ENCODE results near the gene IL17RD. TPM values are rescaled to one million over a fixed set of nuclear protein-coding genes. Genes with fewer than 3 reads are reported as not detected.

The IL17RD gene
- total and polyA plus RNA-seq, 2 donors from 2014 or later = 4.4 to 18.9 TPM

- DNase-seq (no peak), FAIRE-seq (no peak)
- intact Hi-C loops (cut with DNase I) = no loop called here
- H3K9me3 ChIP-seq (ENCODE audit: control insufficient read depth in 2 of 3, insufficient read depth in 1 of 3, low read length in 3 of 3) = no peaks in the 10 kb centered on the region
- peaks cover 0 to 2% (median 0%) of the 10 kb centered on the region in 3 donors for H3K4me1 ChIP-seq (ENCODE audit: control insufficient read depth in 2 of 3, insufficient read depth in 2 of 3, low read depth in 1 of 3, low read length in 3 of 3)
- no peak overlapping the region for H3K27ac ChIP-seq (ENCODE audit: low read depth in 2 of 2, low read length in 2 of 2)
- no peak for TF ChIP-seq CTCF (IDR thresholded peaks at IDR 0.05; ENCODE audit: borderline replicate concordance, extremely low read depth, insufficient read depth)
- H3K27me3 ChIP-seq (ENCODE audit: control insufficient read depth, insufficient read depth, low read length) = no peaks in the 10 kb centered on the region
- no peak overlapping the region for H3K9ac ChIP-seq (ENCODE audit: low read length in 3 of 3)
- no peaks in the 10 kb centered on the region for H3K36me3 ChIP-seq (ENCODE audit: control insufficient read depth in 2 of 3, insufficient read depth in 3 of 3, low read length in 3 of 3)
- H3K4me3 ChIP-seq (ENCODE audit: low read length in 3 of 3) = no peak overlapping the region
These were observed 24.3 kb downstream of the IL17RD start for GRCh38 chr3:57140894-57141293.

GRCh38 chr3:57135964-57136719 is 29.0 kb downstream of the IL17RD start:
- H3K27me3 ChIP-seq (ENCODE audit: control insufficient read depth, insufficient read depth, low read length) = no peaks in the 10 kb centered on the region
- FAIRE-seq (no peak), DNase-seq (no peak)
- no peak overlapping the region for H3K9ac ChIP-seq (ENCODE audit: low read length in 3 of 3)
- H3K4me3 ChIP-seq (ENCODE audit: low read length in 3 of 3) = no peak overlapping the region
- no peaks in the 10 kb centered on the region for H3K36me3 ChIP-seq (ENCODE audit: control insufficient read depth in 2 of 3, insufficient read depth in 3 of 3, low read length in 3 of 3)
- H3K27ac ChIP-seq (ENCODE audit: low read depth in 2 of 2, low read length in 2 of 2) = no peak overlapping the region
- intact Hi-C loops (cut with DNase I) = no loop called here
- H3K4me1 ChIP-seq (ENCODE audit: control insufficient read depth in 2 of 3, insufficient read depth in 2 of 3, low read depth in 1 of 3, low read length in 3 of 3) = no peaks in the 10 kb centered on the region
- no peaks in the 10 kb centered on the region for H3K9me3 ChIP-seq (ENCODE audit: control insufficient read depth in 2 of 3, insufficient read depth in 1 of 3, low read length in 3 of 3)
- TF ChIP-seq CTCF (IDR thresholded peaks at IDR 0.05; ENCODE audit: borderline replicate concordance, extremely low read depth, insufficient read depth) = no peak

GRCh38 chr3:57133157-57133556 is 32.0 kb downstream of the IL17RD start:
- DNase-seq = no peak
- intact Hi-C loops (cut with DNase I) = no loop called here
- H3K9me3 ChIP-seq (ENCODE audit: control insufficient read depth in 2 of 3, insufficient read depth in 1 of 3, low read length in 3 of 3) = no peaks in the 10 kb centered on the region
- no peak overlapping the region for H3K4me3 ChIP-seq (ENCODE audit: low read length in 3 of 3)
- no peak overlapping the region for H3K9ac ChIP-seq (ENCODE audit: low read length in 3 of 3)
- no peaks in the 10 kb centered on the region for H3K36me3 ChIP-seq (ENCODE audit: control insufficient read depth in 2 of 3, insufficient read depth in 3 of 3, low read length in 3 of 3)
- H3K27ac ChIP-seq (ENCODE audit: low read depth in 2 of 2, low read length in 2 of 2) = no peak overlapping the region
- H3K4me1 ChIP-seq (ENCODE audit: control insufficient read depth in 2 of 3, insufficient read depth in 2 of 3, low read depth in 1 of 3, low read length in 3 of 3) = peaks cover 0 to 2% (median 0%) of the 10 kb centered on the region in 3 donors
- no peak for FAIRE-seq
- no peak for TF ChIP-seq CTCF (IDR thresholded peaks at IDR 0.05; ENCODE audit: borderline replicate concordance, extremely low read depth, insufficient read depth)
- H3K27me3 ChIP-seq (ENCODE audit: control insufficient read depth, insufficient read depth, low read length) = no peaks in the 10 kb centered on the region

Data from kidney (tissue), 14 donors.